A673 (cell line): ENCODE measurements around the gene GID4. TPM values are rescaled to one million over a fixed set of nuclear protein-coding genes. Genes with fewer than 3 reads are reported as not detected.

ENCODE experiments used
- BruUV-seq: library from RNA; stranded (reverse); fragments of 400-500 nt; replicated peaks from 2 replicates; lab custom pipeline; 2021; lab: Mats Ljungman, UMichigan
- CTCF ChIA-PET: fragments of 300-600 bp; sonication (Branson Sonifier 250); formaldehyde crosslinking; loops from one replicate; lab custom pipeline; 2022; ENCODE audit warnings: antibody characterized with exemption; lab: Charles Lee
- POLR2A ChIA-PET: fragments of 300-600 bp; sonication (Branson Sonifier 250); formaldehyde crosslinking; loops from one replicate; lab custom pipeline; 2022; ENCODE audit warnings: antibody characterized with exemption; ENCODE audit not compliant: low non-redundant PET; lab: Charles Lee
- DNase-seq: peaks from one replicate; pipeline ENCODE4 v3.0.0-alpha.2; 2015; ENCODE audit warnings: low spot score
- H3K27ac ChIP-seq: fragments of 200-600 bp; sonication (generic); 2 replicates; pipeline ENCODE4 v1.5.1; 2016; ENCODE audit warnings: mixed run types, low read depth, mild to moderate bottlenecking, mixed read lengths, antibody characterized with exemption, low read length; ENCODE audit not compliant: poor library complexity, severe bottlenecking
- H3K27me3 ChIP-seq: fragments of 200-600 bp; sonication (generic); replicated peaks from 2 replicates; pipeline ENCODE4 v1.6.1; 2017; ENCODE audit warnings: mixed run types, low read depth, mild to moderate bottlenecking, mixed read lengths, antibody characterized with exemption, low read length; ENCODE audit not compliant: insufficient read depth, poor library complexity
- H3K36me3 ChIP-seq: fragments of 200-600 bp; sonication (generic); 2 replicates; pipeline ENCODE4 v1.6.1; 2016; ENCODE audit warnings: mixed run types, mild to moderate bottlenecking, mixed read lengths, antibody characterized with exemption, low read length; ENCODE audit not compliant: insufficient read depth, poor library complexity, severe bottlenecking
- H3K4me1 ChIP-seq: fragments of 200-600 bp; sonication (generic); 2 replicates; pipeline ENCODE4 v1.6.1; 2017; ENCODE audit warnings: mixed run types, mild to moderate bottlenecking, mixed read lengths, antibody characterized with exemption, low read length; ENCODE audit not compliant: insufficient read depth, poor library complexity, severe bottlenecking
- H3K4me3 ChIP-seq: fragments of 200-600 bp; sonication (generic); 2 replicates; pipeline ENCODE4 v1.5.1; 2016; ENCODE audit warnings: low read depth, mixed run types, mild to moderate bottlenecking, mixed read lengths, low read length; ENCODE audit not compliant: poor library complexity, severe bottlenecking
- H3K9me3 ChIP-seq: fragments of 200-600 bp; sonication (generic); 2 replicates; pipeline ENCODE4 v1.6.1; 2016; ENCODE audit warnings: mixed run types, low read depth, mild to moderate bottlenecking, mixed read lengths, antibody characterized with exemption, low read length; ENCODE audit not compliant: poor library complexity, severe bottlenecking
- CTCF ChIP-seq: fragments of 300-800, 200-600 bp; sonication (generic); conservative IDR thresholded peaks from 2 replicates; pipeline ENCODE4 v1.5.1; 2017; ENCODE audit warnings: low read depth, mild to moderate bottlenecking, antibody characterized with exemption, low read length, moderate library complexity, mixed read lengths
- EZH2 ChIP-seq: fragments of 200-600 bp; sonication (generic); IDR thresholded peaks from 2 replicates; pipeline ENCODE4 v1.6.1; 2017; ENCODE audit warnings: borderline replicate concordance, low read depth, mild to moderate bottlenecking, mixed read lengths, antibody characterized with exemption, low read length; ENCODE audit not compliant: poor library complexity, severe bottlenecking
- intact Hi-C: fragments of 100-400 bp; cut with micrococcal nuclease; formaldehyde crosslinking; loops from one replicate; pipeline ENCODE4 v1.10.0; 2022; ENCODE audit not compliant: unreplicated experiment
- total RNA-seq: library from RNA; stranded (reverse); gene quantifications from 2 replicates; pipeline ENCODE4 v1.2.3, GENCODE V29; 2021

The GID4 gene
- total RNA-seq, 1 experiment from 2014 or later: 14.0 TPM

DNA sequence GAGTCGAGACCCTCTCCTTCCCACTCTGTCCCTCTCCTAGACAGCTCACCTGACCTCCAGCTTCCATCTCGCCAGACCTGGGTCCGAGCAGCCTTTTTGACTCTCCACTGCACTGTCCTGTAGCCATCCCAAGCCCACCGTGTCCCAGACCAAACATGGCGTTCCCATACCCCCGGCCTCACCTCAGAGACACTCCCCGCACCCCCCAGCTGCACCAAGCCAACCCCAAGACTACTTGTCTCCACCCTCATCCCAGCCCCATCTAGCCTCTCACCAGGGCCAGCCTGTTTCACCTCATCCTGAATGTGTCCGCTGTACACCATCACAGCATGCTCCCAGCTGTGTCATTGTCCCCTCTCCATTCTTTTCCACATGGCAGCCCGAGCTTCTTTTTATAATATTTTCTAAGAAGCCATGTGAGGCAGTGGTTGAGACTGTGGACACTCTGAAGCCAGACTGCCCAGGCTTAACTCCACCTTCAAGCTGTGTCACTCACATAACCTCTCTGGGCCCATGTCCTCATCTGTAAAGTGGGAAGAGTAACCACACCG, 70.8 kb downstream of the GID4 start:
- CTCF ChIA-PET: no interaction called here
- Histone ChIP-seq H3K4me3 (no peak overlapping the region), H3K36me3 (peaks cover 2% of the 10 kb centered on the region), H3K27ac (no peak overlapping the region), H3K27me3 (no peaks in the 10 kb centered on the region), H3K9me3 (no peaks in the 10 kb centered on the region), H3K4me1 (peaks cover 12% of the 10 kb centered on the region)
- DNase-seq: no peak
- TF ChIP-seq CTCF (no peak), EZH2 (no peak)
- BruUV-seq: no TSS peak
- POLR2A ChIA-PET: no interaction called here
- intact Hi-C loops: no loop called here

- Histone ChIP-seq H3K4me3 (no peak overlapping the region), H3K27ac (no peak overlapping the region), H3K9me3 (no peaks in the 10 kb centered on the region), H3K27me3 (no peaks in the 10 kb centered on the region), H3K36me3 (peaks cover 2% of the 10 kb centered on the region), H3K4me1 (peaks cover 12% of the 10 kb centered on the region)
- no peak for TF ChIP-seq EZH2
- TF ChIP-seq CTCF: no peak
- intact Hi-C loops: no loop called here
- no peak for DNase-seq
- BruUV-seq: no TSS peak
- CTCF ChIA-PET: no interaction called here
- POLR2A ChIA-PET: no interaction called here
Measured at GRCh38 chr17:18110636-18111145, 71.5 kb downstream of the GID4 start.

DNA sequence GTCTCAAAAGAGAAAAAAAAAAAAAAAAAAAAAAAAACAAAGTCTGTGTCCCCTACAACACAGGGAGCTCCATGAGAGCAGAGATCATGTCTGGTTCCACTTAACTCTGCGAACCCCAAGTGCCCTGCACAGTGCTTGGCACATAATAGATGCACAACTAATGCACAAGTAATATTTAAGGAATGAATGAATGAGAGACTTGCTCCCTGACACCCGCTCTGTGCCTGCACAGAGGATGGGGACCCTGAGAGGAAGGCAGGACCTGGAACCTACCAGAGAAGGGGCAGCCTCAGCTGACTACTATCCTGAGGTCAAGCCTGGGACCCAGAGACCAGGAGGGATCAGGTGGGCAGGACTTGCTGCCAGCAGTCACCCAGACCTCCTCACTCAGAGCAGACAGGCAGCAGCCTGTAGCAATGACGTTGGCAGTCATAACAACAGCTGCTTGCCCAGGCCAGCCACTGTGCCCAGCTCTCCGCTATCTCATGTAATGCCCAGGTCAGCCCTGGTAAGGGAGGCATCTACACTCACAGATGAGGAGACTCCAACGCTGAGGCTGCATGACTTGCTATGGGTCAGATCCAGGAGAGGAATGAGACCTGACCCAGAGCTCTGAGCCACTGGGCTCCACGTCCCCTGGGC, 72.2 kb downstream of the GID4 start:
- peaks cover 2% of the 10 kb centered on the region for H3K36me3 ChIP-seq
- DNase-seq: no peak
- ChIA-PET POLR2A (interaction anchor here (0.6 kb wide), 1 partner anchor 66 kb away, joined by 4 read pairs; no protein-coding TSS in a partner anchor), CTCF (no interaction called here)
- no peaks in the 10 kb centered on the region for H3K27me3 ChIP-seq
- H3K4me3 ChIP-seq: no peak overlapping the region
- H3K4me1 ChIP-seq: peaks cover 12% of the 10 kb centered on the region
- H3K9me3 ChIP-seq: no peaks in the 10 kb centered on the region
- no peak for TF ChIP-seq EZH2
- no peak for TF ChIP-seq CTCF
- no peak overlapping the region for H3K27ac ChIP-seq
- BruUV-seq: no TSS peak
- intact Hi-C loops: no loop called here
